HG03064 (cell line): ENCODE data around the gene TMEM144.
"Not testable (repeated sequence)": the region's sequence is repeated elsewhere in the genome, so short reads cannot be mapped to it uniquely, and the experiment has no call there.

Experiments
- ATAC-seq: cut with Tn5 transposase; IDR thresholded peaks from one replicate; pipeline ENCODE4 v1.9.1; 2021; ENCODE audit warnings: low read depth; ENCODE audit not compliant: unreplicated experiment

TMEM144 gene

GRCh38 chr4:158189422-158189821, 20.9 kb upstream of the TMEM144 start:
- no peak for ATAC-seq

- no peak for ATAC-seq
Observed at GRCh38 chr4:158190718-158191117, 19.6 kb upstream of the TMEM144 start.

GRCh38 chr4:158192439-158193158, 17.7 kb upstream of the TMEM144 start:
- ATAC-seq, result no peak

GRCh38 chr4:158193171-158193749, 17.0 kb upstream of the TMEM144 start:
- no peak for ATAC-seq

GRCh38 chr4:158195297-158195696, 15.0 kb upstream of the TMEM144 start:
- no peak for ATAC-seq

GRCh38 chr4:158197194-158197776, 13.0 kb upstream of the TMEM144 start:
- no peak for ATAC-seq

- no peak for ATAC-seq
Observed at GRCh38 chr4:158200214-158200613, 10.1 kb upstream of the TMEM144 start.

GRCh38 chr4:158201322-158201721, 9.0 kb upstream of the TMEM144 start:
- ATAC-seq, result no peak

GRCh38 chr4:158201876-158202275, 8.4 kb upstream of the TMEM144 start:
- ATAC-seq, result no peak

GRCh38 chr4:158202481-158202880, 7.8 kb upstream of the TMEM144 start:
- ATAC-seq, result no peak

GRCh38 chr4:158203436-158203835, 6.8 kb upstream of the TMEM144 start:
- ATAC-seq, result no peak

GRCh38 chr4:158203929-158204328, 6.4 kb upstream of the TMEM144 start:
- ATAC-seq, result no peak

- ATAC-seq, result no peak
Observed at GRCh38 chr4:158208963-158209640, 1.2 kb upstream of the TMEM144 start.

GRCh38 chr4:158211222-158211621, 936 bp downstream of the TMEM144 start:
- no peak for ATAC-seq

GRCh38 chr4:158213466-158213865, 3.2 kb downstream of the TMEM144 start:
- ATAC-seq, result no peak

GRCh38 chr4:158214856-158215255, 4.6 kb downstream of the TMEM144 start:
- ATAC-seq, result no peak

- no peak for ATAC-seq
Observed at GRCh38 chr4:158217763-158218162, 7.5 kb downstream of the TMEM144 start.

- no peak for ATAC-seq
Observed at GRCh38 chr4:158219623-158220022, 9.3 kb downstream of the TMEM144 start.

- ATAC-seq, result not testable (repeated sequence)
Observed at GRCh38 chr4:158224318-158224717, 14.0 kb downstream of the TMEM144 start.

- not testable (repeated sequence) for ATAC-seq
Observed at GRCh38 chr4:158224999-158225398, 14.7 kb downstream of the TMEM144 start.

GRCh38 chr4:158227880-158228279, 17.6 kb downstream of the TMEM144 start:
- not testable (repeated sequence) for ATAC-seq
